Testis (tissue), 2 donors: Measurements from ENCODE around the gene WDR88.

Experiments
- POLR2A ChIP-seq: fragments of 450-650 bp; IDR thresholded peaks from one replicate; pipeline ENCODE4 v1.6.1; 2017; ENCODE audit warnings: antibody characterized with exemption, mild to moderate bottlenecking, moderate library complexity
- TF ChIP-seq, protein P1 (sequence below), 3 experiments: fragments of 450-650 bp in 2 of 3; fragments of 200-600 bp in 1 of 3; sonication (generic) in 1 of 3; IDR thresholded peaks; one replicate each; pipeline ENCODE4 v1.5.1; 2016 to 2019; ENCODE audit warnings: antibody characterized with exemption in 3 of 3, mild to moderate bottlenecking in 2 of 3, moderate library complexity in 1 of 3

DNA sequence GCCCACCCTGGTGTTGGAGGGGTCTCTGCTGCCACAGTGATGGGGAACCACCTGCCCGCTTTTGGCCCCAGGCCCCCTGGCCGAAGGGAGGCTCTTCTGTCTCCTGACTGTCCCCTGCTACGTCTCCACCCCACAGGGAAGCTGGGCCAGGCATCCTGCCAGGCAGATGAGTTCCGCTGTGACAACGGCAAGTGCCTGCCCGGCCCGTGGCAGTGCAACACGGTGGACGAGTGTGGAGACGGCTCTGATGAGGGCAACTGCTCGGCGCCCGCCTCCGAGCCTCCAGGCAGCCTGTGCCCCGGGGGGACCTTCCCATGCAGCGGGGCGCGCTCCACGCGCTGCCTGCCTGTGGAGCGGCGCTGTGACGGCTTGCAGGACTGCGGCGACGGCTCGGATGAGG is 73.2 kb downstream of the WDR88 start:
- TF ChIP-seq, protein P1, sequence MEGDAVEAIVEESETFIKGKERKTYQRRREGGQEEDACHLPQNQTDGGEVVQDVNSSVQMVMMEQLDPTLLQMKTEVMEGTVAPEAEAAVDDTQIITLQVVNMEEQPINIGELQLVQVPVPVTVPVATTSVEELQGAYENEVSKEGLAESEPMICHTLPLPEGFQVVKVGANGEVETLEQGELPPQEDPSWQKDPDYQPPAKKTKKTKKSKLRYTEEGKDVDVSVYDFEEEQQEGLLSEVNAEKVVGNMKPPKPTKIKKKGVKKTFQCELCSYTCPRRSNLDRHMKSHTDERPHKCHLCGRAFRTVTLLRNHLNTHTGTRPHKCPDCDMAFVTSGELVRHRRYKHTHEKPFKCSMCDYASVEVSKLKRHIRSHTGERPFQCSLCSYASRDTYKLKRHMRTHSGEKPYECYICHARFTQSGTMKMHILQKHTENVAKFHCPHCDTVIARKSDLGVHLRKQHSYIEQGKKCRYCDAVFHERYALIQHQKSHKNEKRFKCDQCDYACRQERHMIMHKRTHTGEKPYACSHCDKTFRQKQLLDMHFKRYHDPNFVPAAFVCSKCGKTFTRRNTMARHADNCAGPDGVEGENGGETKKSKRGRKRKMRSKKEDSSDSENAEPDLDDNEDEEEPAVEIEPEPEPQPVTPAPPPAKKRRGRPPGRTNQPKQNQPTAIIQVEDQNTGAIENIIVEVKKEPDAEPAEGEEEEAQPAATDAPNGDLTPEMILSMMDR (IDR thresholded peaks at IDR 0.05) = no peak
- TF ChIP-seq POLR2A = no peak
